ENCODE results near the gene SARDH.

SARDH gene

GRCh38 chr9:133772581-133772980 lies 34.4 kb upstream of the SARDH start:
- in situ Hi-C loops (cut with HindIII; ENCODE audit: low pct_ligation_motif_present, low sequenced_read_pairs) = no loop called here
- no peak for DNase-seq

GRCh38 chr9:133771486-133772482 lies 33.6 kb upstream of the SARDH start:
- H3K27ac ChIP-seq = no peak overlapping the region
- no peaks in the 10 kb centered on the region for H3K27me3 ChIP-seq (replicated peaks)
- no peak for DNase-seq
- no peak overlapping the region for H3K4me3 ChIP-seq (ENCODE audit: low read depth, low read length)
- peaks cover 41% of the 10 kb centered on the region for H3K36me3 ChIP-seq (replicated peaks)
- in situ Hi-C loops (cut with HindIII; ENCODE audit: low pct_ligation_motif_present, low sequenced_read_pairs) = no loop called here
- TF ChIP-seq, protein P1, sequence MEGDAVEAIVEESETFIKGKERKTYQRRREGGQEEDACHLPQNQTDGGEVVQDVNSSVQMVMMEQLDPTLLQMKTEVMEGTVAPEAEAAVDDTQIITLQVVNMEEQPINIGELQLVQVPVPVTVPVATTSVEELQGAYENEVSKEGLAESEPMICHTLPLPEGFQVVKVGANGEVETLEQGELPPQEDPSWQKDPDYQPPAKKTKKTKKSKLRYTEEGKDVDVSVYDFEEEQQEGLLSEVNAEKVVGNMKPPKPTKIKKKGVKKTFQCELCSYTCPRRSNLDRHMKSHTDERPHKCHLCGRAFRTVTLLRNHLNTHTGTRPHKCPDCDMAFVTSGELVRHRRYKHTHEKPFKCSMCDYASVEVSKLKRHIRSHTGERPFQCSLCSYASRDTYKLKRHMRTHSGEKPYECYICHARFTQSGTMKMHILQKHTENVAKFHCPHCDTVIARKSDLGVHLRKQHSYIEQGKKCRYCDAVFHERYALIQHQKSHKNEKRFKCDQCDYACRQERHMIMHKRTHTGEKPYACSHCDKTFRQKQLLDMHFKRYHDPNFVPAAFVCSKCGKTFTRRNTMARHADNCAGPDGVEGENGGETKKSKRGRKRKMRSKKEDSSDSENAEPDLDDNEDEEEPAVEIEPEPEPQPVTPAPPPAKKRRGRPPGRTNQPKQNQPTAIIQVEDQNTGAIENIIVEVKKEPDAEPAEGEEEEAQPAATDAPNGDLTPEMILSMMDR (IDR thresholded peaks at IDR 0.05; ENCODE audit: low read depth, low read length, missing control alignments) = no peak

More at GRCh38 chr9:133772581-133772980, 34.4 kb upstream of the SARDH start:
- Histone ChIP-seq H3K27me3 (replicated peaks) (no peaks in the 10 kb centered on the region), H3K36me3 (replicated peaks) (peaks cover 40% of the 10 kb centered on the region), H3K4me3 (ENCODE audit: low read depth, low read length) (no peak overlapping the region), H3K27ac (no peak overlapping the region)
- TF ChIP-seq, protein P1 (IDR thresholded peaks at IDR 0.05; ENCODE audit: low read depth, low read length, missing control alignments) = no peak

DNA sequence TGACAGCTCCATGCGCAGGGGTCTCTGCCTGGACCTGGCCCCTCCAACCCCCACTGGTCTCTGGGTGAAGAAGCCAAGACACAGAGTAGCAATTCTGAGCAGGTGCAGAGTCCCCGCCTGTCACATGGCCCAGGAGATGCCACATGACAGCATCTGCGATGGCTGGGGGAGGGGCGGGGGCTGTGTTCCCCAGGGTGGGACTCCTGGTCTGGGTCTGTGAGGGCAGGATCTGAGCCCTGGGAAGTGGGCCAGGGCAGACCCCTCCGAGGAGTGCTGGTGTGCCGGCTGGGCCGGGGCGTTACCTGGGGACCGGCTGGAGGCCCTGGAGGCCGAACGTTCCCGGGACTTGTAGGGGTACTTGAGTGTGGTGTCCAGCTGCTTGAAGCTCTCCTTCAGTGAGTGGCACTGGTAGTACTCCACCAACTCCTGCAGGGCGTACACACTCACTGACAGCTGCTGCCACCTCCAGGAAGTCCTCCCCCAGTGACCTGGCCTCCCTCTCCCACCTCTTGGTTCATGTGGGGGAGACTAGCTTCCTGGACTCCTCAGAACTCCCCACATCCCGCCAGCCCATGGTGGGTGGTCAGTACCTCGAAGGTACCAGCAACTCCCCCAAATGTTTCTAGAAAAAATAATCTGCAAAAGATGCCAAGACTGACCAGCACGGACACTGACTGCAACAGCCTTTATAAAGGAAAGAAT lies 32.1 kb upstream of the SARDH start:
- TF ChIP-seq, protein P1 (IDR thresholded peaks at IDR 0.05; ENCODE audit: low read depth, low read length, missing control alignments) = no peak
- Histone ChIP-seq H3K4me3 (ENCODE audit: low read depth, low read length) (no peak overlapping the region), H3K27me3 (replicated peaks) (no peaks in the 10 kb centered on the region), H3K27ac (no peak overlapping the region), H3K36me3 (replicated peaks) (peaks cover 35% of the 10 kb centered on the region)
- no peak for DNase-seq
- in situ Hi-C loops (cut with HindIII; ENCODE audit: low pct_ligation_motif_present, low sequenced_read_pairs) = no loop called here

- no peak overlapping the region for H3K27ac ChIP-seq
- H3K36me3 ChIP-seq (replicated peaks) = peaks cover 30% of the 10 kb centered on the region
- TF ChIP-seq, protein P1 (IDR thresholded peaks at IDR 0.05; ENCODE audit: low read depth, low read length, missing control alignments) = no peak
- no peaks in the 10 kb centered on the region for H3K27me3 ChIP-seq (replicated peaks)
- no peak overlapping the region for H3K4me3 ChIP-seq (ENCODE audit: low read depth, low read length)
- DNase-seq = no peak
- in situ Hi-C loops (cut with HindIII; ENCODE audit: low pct_ligation_motif_present, low sequenced_read_pairs) = no loop called here
Measured at GRCh38 chr9:133769511-133770075, 31.4 kb upstream of the SARDH start.

DNA sequence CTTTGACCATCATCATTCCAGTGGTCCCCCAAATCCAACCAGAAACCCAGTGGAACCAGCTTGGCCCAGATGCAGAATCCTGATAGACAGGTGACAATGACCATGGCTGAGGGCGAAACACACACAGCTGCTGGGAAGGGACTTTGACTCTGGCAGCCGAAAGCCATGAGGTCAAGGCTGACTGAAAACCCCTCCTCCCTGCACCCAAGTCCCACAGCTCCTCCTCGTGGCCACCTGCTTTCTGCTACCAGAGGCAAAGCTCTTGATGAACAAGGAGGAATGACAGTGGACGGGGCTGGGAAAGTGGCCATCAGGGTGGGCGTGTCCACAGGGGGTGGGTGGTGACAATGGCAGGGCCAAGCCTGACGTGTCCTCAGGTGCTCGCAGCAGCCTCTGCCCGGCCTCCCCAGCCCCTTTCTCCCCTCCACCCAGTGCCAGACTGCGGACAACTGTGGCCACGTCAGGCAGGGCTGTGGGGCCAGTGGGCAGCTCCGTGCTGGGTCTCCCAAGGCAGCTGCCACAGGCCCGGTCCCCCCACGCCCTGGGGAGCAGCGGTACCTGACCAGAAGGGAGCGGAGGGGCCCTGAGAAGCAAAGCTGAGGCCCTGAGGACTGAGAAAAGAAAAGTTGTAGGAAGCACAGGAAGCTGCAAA lies 30.8 kb upstream of the SARDH start:
- Histone ChIP-seq H3K4me3 (ENCODE audit: low read depth, low read length) (no peak overlapping the region), H3K36me3 (replicated peaks) (peaks cover 24% of the 10 kb centered on the region), H3K27me3 (replicated peaks) (no peaks in the 10 kb centered on the region), H3K27ac (no peak overlapping the region)
- no peak for DNase-seq
- in situ Hi-C loops (cut with HindIII; ENCODE audit: low pct_ligation_motif_present, low sequenced_read_pairs) = no loop called here
- TF ChIP-seq, protein P1 (IDR thresholded peaks at IDR 0.05; ENCODE audit: low read depth, low read length, missing control alignments) = peak; percentile 23
